ENCODE data around the gene CTXN1.

DNA sequence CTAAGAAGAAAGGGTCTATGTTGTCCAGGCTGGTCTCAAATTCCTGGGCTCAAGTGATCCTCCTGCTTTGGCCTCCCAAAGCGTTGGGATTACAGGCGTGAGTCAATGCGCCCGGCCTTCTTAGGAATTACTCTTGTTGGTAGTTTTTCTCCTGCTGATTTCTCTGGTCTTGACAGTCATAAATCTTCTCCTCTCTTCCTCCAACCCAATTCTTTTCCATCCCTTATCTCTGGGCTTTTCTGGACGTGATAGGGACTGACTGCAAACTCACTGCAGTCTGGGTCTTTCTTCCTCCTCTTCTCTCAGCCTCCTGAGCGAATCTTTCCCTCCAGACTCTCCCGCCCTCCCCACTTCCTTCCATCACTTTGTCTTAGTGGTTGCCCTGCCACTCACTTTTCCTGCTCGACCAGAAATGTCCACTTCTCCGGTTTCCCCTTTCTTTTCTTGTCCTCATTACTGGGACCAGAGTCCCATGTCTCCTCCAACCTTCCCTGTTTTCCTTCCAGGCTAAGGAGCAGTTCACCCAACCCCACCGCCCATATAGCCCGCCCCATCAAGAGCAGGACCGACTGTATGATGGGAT, 39.4 kb upstream of the CTXN1 start:
- TF ChIP-seq GATA3 (IDR thresholded peaks at IDR 0.05; ENCODE audit: low read depth, low read length) (no peak), GATA2 (IDR thresholded peaks at IDR 0.05; ENCODE audit: low read depth, low read length) (no peak)
